Breast epithelium (tissue), 3 donors: ENCODE measurements around the gene SLC12A5.

ENCODE experiments used
- POLR2A ChIP-seq: fragments of 450-650 bp; IDR thresholded peaks from one replicate; pipeline ENCODE4 v1.6.1; 2016; ENCODE audit warnings: antibody characterized with exemption, mild to moderate bottlenecking, moderate library complexity
- TF ChIP-seq, protein P1 (sequence below), 3 donors: fragments of 450-650 bp; IDR thresholded peaks; one replicate each; pipeline ENCODE4 v1.5.1; 2016 to 2017; ENCODE audit warnings: antibody characterized with exemption in 3 of 3, mild to moderate bottlenecking in 3 of 3, moderate library complexity in 3 of 3

DNA sequence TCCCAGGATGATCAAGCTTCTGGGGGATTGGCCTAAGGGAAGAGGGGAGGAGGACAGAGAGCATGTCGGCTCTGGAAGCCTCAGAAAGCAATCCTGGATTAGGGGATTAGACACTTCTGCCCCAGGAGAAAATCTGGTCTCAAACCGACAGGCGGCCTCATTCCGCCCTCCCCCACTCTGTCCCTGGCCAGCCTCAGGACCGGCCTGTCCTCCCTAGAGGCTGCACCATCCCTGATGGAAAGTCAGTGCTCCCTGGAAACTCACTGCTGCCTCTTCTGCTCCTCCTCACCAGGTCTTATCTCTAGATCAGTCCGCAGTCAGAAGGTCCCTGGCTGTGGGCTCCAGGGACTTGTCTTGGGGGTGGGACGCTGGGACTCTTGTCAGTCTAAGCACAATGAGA lies 905 bp upstream of the SLC12A5 start:
- TF ChIP-seq, protein P1, sequence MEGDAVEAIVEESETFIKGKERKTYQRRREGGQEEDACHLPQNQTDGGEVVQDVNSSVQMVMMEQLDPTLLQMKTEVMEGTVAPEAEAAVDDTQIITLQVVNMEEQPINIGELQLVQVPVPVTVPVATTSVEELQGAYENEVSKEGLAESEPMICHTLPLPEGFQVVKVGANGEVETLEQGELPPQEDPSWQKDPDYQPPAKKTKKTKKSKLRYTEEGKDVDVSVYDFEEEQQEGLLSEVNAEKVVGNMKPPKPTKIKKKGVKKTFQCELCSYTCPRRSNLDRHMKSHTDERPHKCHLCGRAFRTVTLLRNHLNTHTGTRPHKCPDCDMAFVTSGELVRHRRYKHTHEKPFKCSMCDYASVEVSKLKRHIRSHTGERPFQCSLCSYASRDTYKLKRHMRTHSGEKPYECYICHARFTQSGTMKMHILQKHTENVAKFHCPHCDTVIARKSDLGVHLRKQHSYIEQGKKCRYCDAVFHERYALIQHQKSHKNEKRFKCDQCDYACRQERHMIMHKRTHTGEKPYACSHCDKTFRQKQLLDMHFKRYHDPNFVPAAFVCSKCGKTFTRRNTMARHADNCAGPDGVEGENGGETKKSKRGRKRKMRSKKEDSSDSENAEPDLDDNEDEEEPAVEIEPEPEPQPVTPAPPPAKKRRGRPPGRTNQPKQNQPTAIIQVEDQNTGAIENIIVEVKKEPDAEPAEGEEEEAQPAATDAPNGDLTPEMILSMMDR (IDR thresholded peaks at IDR 0.05): no peak
- no peak for TF ChIP-seq POLR2A
